Thyroid gland (tissue), 4 donors: ENCODE measurements around the gene LRMDA.
"Not testable (repeated sequence)": the region's sequence is repeated elsewhere in the genome, so short reads cannot be mapped to it uniquely, and the experiment has no call there.

Source experiments
- CTCF ChIP-seq, 6 experiments: fragments of 200-600 bp in 3 of 6; fragments of 450-650 bp in 3 of 6; sonication (generic) in 3 of 6; IDR thresholded peaks; one replicate each; pipeline ENCODE4 v1.5.1; 2016 to 2019; ENCODE audit warnings: antibody characterized with exemption in 6 of 6, mild to moderate bottlenecking in 2 of 6, inconsistent platforms in 1 of 6, moderate library complexity in 1 of 6
- POLR2A ChIP-seq, 2 donors: fragments of 450-650 bp; IDR thresholded peaks; one replicate each; pipeline ENCODE4 v1.6.1; 2017; ENCODE audit warnings: antibody characterized with exemption in 2 of 2, mild to moderate bottlenecking in 2 of 2, moderate library complexity in 1 of 2

DNA sequence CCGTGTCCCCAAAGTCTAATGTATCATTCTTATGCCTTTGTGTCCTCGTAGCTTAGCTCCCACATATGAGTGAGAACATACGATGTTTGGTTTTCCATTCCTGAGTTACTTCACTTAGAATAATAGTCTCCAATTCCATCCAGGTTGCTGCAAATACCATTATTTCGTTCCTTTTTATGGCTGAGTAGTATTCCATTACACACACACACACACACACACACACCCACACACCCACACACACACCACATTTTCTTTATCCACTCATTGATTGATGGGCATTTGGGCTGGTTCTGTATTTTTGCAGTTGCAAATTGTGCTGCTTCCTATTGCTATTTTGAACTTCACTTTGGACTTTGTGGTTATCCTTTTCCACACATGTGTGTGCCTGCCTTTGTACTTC lies 189.6 kb downstream of the LRMDA start:
- not testable (repeated sequence) for TF ChIP-seq POLR2A, CTCF (IDR thresholded peaks at IDR 0.05)
